IPS-NIHi7 (cell line): ENCODE data around the gene GRK4.

Experiments used
- DNase-seq: peaks from one replicate; pipeline ENCODE4 v3.0.0; 2012; ENCODE audit warnings: mixed read lengths; ENCODE audit errors: extremely low spot score

Gene GRK4

DNA sequence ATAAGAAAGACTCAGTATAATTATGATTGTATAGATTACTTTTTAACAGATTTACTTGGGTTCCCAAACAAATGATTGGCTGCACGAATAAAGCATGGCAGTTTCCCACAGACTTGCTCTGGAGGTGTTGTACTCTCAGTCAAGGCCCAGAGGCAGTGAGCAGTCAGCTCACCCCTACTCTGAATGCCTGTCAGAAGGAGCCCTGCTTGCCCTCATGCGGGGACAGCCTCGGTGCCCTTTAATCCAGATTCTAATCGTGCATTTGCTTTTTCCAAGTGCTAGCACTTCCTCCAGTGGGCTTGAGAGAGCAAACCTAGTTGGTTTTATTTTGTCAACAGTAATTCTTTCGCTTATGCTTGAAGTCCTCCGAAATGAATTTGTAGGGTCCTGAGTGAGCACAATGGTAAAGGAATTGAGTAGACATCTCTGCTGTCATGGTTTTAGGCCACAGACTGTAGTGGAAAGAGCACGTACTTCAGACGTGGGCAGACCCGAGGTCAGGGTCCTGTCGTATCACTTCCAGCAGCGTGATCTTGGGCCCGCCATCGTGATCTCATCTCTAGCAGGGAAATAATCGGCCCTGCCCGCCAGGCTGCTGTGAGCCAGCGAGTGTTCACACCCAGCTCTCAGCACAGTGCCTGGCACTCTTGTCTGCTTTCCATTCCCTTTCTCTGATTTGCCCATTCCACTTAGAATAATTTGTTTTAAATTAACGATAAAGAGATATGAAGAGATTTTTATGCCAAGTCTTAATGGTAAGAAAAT, 48.3 kb downstream of the GRK4 start:
- no peak for DNase-seq

DNA sequence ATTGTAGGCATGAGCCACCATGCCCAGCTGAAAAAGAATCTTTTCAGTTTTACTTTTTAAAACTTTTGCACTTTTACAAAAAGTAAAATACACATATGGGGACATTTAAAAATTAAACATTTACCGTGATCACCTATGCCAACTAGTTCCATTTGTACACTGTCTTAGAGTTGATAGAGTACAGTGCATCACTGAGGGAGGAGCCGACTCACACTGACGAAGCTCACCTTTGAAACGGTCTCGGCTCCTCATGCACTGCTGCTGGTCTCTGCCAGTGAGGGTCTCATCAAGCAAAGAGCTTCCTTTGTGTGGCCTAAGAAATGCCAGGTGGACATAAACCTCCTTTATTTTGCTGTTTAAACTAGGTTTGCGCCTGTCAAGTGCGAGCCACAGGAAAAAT, 50.0 kb downstream of the GRK4 start:
- no peak for DNase-seq

DNA sequence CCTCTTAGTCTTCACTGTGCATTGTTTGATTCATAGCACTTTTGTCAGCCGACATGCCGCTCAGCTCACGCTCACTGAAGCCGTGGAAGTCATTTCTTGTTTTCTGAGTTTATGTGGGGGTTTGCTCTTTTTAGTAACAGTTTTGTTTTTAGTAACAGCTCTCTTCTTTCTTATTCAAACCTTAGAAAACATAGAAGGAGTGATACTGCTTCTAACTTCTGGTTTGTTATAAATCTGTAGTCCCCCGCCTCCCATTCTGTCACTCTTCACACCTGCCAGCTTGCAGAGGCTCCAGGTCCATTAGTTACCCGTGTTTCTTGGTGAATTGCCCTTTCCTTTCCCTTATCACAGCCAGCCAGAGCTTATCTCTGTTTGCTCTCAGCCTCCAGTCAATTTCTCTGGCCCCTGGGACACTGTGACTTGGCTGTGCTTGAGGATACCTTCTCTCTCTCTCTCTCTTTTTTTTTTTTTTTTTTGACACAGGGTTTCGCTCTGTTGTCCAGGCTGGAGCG, 50.5 kb downstream of the GRK4 start:
- DNase-seq = no peak

DNA sequence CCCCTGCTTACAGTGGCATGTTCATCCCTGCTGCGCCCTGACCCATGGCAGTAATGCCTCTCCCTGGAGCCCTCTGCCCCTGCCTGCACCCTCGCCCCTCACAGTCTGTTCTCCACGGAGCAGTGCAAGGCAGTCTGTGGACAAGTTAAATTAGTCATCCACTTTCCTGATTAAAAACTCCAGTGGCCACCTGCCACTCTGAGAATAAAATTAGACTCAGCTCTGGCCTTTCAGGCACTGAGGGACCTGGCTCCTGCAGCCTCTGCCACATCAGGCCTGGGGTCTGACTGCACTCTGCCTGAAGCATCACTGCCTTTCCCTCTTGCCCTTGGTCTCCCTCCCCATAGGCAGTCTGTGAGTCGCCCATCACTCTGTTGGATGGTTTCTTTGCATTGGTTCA, 53.6 kb downstream of the GRK4 start:
- no peak for DNase-seq

DNA sequence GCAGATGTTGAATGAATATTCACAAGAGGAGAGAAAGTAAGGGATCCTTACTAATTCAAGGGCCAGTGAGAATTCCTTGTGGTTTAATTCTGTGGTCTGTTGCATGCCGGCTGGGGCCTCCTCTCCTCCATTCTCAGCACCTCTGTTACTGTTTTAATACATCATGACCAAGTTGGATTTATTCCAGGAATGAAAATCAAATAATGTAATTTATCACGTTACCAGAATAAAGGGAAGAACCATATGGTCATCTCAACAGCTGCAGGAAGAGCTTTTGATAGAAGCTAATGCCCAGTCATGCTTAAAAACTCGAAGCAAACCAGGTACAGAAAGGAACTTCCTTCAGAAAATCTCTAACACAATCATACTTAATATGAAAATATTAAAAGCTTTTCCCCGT, 54.1 kb downstream of the GRK4 start:
- no peak for DNase-seq

DNA sequence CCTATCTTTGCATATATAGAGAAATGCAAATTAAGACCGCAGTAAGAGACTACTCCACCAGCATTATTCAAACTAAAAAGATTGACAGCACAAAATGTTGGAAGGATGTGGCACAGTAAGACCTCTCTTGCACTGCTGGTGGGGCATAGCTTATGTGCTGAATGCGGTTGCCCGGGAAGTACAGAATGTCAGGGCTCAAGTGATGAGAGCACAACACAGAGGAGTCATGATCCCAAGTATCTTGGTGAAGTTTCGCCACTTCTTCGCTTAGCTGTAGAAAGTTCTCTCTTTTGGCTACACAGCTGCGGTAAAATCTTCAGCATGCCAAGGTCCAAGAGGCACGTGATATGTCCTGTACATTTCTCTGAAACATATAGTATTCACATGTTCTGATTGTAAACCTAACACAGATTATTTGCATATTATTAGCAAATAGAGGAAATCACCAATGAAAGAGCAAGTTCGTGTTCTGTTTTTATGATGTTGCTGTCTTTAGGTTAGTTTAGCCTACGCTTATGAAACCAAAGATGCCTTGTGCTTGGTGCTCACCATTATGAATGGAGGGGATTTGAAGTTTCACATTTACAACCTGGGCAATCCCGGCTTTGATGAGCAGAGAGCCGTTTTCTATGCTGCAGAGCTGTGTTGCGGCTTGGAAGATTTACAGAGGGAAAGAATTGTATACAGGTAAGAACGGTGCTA, 55.9 kb downstream of the GRK4 start:
- DNase-seq = no peak

DNA sequence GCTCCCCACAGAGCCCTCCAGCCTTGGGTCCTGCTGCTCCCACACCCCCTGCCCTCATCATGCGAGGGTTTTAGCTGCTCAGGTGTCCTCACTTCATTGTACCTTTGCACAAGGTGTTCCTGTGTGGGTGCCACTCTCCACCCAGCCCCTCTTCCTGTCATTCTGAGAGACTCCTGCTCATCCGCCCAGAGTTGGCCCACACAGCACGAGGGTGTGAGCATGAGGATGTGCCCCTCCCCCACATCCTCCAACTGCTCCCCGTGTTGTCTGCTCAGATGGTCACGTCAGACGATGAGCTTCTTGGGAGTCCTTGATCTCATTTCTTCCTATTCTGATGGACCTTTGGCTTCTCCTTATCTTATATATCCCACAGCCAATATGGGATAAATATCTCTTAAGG, 57.8 kb downstream of the GRK4 start:
- DNase-seq = no peak

DNA sequence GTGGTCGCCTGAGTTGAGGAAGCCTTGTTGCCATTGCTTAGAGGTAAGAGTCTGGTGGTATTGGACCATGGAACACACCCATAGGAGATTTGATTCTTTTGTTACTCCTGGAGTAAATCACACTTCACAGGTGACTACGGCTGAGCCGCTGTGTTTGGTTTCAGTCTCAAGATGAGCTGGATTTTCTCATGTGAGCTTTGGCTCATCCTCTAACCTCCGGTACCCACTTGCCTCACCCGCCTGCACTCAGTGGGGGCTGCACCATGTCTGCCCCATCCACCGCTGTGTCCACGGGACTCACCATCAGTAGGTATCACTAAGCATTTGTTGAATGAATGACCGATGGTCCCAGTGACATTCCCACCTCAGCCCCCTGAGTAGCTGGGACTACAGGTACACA, 58.3 kb downstream of the GRK4 start:
- DNase-seq = no peak

DNA sequence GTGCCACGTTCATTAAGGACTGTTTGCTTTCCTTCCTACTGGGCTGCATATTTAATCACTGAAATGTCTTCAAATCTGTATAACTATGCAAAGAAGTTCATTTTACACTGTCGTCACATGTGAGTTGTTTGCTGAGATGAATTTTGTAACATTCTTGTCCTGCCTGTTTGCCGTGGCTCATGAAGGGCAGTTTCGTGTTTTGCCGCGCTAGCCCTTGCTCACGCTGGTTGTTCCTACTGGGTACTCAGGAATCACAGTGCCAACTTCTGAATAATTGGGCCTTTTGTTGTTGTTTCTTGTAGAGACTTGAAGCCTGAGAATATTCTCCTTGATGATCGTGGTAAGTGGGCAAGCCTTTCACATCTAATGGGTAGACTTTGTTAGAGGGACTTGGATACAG, 58.7 kb downstream of the GRK4 start:
- DNase-seq = no peak

DNA sequence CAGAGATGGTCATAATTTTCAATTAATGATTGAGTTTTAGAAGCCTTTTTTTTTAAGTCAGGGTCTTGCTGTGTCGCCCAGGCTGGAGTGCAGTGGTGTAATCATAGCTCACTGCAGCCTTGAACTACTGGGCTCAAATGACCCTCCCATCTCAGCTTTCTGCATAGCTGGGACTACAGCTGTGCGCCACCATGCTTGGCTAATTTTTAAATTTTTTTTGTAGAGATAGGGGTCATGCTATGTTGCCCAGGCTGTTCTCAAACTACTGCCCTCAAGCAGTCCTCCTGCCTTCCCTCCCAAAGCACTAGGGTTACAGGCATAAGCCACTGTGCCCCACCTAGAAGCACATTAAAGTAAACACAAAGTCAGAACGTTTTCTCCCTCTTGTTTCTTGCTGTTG, 59.3 kb downstream of the GRK4 start:
- no peak for DNase-seq

DNA sequence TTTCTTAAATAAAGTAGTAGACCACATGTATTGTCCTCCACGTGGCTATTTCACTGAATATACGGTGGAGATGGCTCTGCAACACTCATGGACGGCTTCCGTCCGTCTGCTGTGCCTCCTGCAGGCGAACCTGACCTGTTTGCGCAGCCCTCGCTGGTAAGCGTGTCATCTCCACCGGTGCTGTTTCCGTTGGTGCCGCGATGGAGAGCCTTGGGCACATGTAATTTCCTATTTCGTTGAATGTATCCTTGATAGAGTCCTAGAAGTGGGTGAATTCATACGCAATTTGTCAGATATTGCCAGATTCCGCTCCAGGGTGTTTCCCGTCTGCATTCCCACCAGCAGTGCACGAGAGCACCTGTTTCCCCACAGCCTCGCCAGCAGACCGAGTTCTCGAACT, 62.5 kb downstream of the GRK4 start:
- DNase-seq = no peak

DNA sequence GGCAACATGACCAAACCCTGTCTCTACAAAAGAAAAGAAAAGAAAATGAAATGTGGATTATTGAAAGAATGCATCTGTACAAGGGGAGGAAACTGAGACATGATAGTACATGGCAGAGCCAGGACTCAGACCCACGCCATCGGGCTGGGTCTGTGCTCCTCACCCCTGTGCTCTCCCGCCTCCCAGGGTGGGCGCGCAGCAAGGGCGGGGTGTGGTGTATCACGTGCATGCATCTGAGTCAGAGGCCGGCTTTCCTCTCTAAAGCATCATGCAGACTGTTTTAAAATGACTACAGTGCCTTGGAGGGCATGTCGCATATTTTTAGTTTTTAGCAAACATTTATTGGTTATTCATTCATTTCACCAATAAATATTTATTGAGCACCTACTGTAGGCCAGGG, 63.2 kb downstream of the GRK4 start:
- DNase-seq = no peak

DNA sequence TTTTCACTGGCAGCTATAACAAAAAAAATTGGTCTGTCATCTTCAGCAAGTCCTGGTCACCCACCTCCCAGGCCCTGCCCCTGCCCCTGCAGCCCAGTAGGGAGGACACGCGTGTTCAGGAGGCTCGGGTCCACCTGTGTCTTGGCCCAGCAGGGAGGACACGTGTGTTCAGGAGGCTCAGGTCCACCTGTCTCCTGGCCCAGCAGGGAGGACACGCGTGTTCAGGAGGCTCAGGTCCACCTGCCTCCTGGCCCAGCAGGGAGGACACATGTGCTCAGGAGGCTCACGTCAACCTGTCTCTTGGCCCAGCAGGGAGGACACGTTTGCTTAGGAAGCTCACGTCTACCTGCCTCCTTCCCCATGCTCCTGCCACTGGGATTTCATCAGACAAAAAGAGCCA, 66.1 kb downstream of the GRK4 start:
- no peak for DNase-seq

DNA sequence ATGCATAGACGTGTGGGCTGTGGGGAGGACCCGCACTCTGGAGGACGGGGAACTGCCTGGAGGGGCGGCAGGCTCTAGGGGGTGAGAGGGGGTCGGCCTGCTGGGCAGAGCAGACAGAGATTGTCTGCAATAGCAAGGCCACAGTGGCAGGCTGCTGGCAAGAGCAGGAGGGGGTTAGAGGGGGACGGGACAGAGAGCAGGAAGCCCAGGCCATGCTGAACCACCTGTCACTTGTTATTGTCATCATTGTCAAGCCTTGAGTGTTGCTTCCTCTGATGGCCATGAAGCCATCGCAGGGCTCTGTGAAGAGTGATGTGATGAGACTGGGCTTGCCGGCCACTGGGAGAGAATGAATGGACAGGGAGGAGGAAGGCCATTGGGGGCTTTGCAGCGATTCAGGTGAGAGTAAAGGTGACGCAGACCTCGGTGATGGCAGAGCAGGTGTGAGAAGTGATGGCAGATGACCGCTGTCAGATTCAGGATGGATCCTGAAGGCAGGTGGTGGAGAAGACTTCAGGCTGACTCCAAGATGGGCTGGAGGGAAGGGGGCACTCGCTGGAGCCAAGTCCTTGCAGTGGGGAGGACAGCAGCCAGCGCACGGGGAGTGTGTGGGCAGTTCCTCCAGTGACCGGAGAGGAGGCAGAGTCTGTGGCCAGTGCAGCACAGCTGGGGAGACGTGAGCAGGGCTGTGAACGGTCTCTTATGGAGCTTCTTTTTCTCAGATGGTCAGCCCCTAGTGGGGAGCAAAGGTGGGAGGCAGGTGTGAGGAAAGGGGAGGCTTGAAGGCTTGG, 67.4 kb downstream of the GRK4 start:
- no peak for DNase-seq

DNA sequence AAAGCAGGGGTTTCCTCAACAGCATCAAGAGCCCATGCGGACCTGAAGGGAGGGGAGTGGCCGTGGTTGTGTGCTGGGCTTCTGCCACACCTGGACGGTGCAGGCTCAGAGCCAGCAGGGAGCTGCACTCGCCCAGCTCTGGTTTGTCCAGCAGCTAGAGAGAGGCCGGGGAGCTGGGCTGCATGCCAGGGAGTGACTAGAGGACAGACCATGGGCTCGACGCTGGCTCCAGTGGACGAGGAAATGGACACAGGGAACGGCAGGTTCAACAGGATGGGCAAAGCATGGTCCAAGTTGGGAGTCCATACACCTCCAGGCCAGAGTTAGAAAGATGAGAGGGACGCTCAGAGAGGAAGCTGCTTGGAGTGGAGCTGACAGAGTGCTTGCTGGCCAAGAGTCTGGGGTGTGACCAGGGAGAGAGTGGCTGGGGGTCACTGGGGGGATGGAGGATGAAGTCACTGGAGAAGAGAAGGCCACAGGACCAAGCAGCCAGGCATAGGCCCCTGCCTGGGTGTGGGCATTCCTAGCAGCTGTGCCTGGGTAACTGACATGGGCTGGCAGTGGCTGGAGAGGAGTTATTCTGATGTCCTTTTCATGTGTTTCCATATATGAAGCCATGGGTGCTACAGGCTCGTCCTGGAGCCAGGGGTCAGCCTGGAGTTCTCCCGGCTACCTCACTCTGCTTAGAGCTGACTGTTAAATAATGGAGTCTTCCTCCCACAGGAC, 68.1 kb downstream of the GRK4 start:
- DNase-seq = no peak

DNA sequence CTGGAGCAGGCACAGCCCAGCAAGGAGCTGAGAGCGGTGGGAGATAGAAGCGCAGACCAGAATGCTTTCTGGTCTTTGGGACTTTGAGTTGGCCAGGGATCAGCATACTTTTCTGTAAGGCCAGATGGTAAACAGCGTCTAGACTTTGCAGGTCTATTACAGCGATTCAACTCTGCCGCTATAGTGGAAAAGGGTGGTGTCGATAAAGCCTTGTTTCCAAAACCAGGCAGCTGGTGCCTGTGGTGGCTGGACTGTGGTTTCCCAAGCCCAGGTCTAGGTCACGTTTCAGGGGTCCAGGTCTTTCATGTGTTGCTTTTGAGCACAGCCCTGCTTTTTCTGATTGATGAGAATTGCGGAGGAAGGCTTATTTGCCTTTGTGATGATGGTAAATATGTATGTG, 70.9 kb downstream of the GRK4 start:
- no peak for DNase-seq

DNA sequence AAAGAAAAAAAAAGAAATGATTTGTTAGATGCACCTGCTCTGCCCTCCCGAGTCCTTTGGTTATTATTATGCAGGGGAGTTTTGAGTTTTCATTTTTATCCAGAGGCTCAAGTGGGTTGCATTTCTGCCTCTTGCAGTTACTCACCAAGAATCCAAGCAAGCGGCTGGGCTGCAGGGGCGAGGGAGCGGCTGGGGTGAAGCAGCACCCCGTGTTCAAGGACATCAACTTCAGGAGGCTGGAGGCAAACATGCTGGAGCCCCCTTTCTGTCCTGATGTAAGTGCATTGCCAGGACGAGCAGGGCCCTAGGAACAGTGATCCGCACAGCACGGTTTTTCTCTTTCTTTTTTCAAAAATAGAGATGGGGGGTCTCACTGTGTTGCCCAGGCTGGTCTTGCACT, 71.9 kb downstream of the GRK4 start:
- DNase-seq = no peak

DNA sequence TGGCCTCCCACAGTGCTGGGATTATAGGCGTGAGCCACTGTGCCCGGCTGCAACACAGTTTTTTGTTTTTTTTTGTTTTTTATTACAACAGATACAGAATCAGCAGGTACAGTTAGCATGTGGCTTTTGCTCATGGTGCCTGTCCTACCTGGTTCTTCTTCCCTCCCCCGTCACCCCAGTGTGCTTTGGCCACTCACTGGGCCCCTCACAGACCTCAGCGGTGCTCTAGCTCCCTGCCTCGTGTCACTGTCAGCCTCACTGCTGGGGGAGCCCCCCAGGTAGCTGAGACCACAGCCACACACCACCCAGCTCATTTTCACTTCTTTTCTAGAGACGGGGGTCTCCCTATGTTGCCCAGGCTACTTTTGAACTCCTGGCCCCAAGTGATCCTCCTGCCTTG, 72.3 kb downstream of the GRK4 start:
- DNase-seq = no peak

DNA sequence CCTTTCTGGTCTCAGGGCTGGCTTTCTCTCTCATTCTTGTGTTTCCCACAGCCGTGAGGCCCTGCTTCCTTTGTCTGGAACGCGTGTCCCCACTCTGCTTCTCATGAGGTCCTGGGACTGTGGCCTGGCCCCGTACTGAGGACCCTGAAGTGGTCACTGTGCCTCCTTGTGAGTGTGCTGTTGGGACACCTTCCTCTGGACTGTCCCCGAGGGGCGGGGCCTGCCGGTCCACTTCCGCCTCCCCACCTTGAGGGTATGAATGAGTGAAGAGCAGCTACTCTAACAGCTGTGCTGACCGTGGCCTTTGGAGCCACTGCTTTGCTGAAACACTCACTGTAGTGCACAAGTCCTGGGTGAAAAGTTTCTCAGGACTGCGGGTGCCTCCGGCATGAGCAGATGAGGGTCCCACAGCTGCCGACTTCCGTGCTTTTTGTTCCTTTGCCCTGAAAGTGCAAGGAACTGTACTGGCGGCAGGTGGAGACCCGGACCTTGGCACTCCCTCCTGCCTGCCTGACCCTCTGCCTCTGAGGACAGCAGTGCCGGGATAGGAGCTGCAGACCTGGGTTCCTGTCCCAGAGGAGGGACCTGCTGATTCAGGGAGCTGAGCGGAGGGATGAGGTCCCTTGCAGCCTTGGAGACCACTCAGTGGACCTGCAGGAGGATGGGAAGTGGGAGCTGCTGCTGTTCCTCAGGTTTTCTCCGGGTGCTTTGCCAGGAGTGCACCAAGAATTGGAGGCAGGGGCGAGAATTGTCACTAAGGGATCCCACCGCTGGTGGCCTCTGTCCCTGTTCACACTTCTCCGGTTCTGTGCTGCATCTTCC, 73.0 kb downstream of the GRK4 start:
- no peak for DNase-seq

DNA sequence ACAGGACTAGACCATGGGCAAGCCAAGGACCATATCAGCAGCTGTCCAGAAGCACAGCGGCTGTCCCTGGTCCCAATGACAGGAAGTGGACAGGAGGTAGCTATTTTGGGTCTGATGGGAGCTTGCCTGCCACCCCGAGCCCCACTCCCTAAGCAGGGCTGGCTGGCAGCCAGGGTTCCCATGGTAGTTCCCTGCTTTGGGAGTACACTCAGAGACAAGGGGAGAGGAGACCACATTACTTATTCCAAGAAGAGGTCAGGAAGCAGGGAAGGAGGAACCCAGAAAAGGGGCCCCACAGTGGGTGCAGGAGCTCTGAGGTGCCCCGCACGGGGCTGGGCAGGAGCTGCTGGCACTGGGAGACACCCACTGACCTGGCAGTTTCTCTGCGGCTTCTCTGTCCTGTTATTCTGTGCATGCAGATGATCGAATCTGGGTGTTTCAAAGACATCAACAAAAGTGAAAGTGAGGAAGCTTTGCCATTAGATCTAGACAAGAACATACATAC, 74.6 kb downstream of the GRK4 start:
- DNase-seq = no peak
